Subcutaneous adipose tissue (tissue), 4 donors: ENCODE measurements around the gene CFAP141. TPM values are rescaled to one million over a fixed set of nuclear protein-coding genes. Genes with fewer than 3 reads are reported as not detected.

Source experiments
- CTCF ChIP-seq: fragments of 450-650 bp; IDR thresholded peaks from one replicate; pipeline ENCODE4 v1.5.1; 2016; ENCODE audit warnings: low read depth, mild to moderate bottlenecking, control low read depth, antibody characterized with exemption, moderate library complexity
- total RNA-seq, 4 donors: library from RNA; depleted of rRNA; stranded (reverse); fragments of >200 nt; gene quantifications; one replicate each; pipeline ENCODE4 v1.1.0, GENCODE V29; 2016

CFAP141 gene
- total RNA-seq, 4 donors from 2014 or later: not detected

- TF ChIP-seq CTCF: no peak
These were observed 14.2 kb upstream of the CFAP141 start, which contains the start of gene UBAP2L for GRCh38 chr1:154220071-154220969. Gene UBAP2L, plus strand, starts transcription at chr1:154220955. Its CDS starts 4,169 bp downstream, at chr1:154225124.

- TF ChIP-seq CTCF: no peak
These were observed 13.4 kb upstream of the CFAP141 start for GRCh38 chr1:154219541-154219940.

DNA sequence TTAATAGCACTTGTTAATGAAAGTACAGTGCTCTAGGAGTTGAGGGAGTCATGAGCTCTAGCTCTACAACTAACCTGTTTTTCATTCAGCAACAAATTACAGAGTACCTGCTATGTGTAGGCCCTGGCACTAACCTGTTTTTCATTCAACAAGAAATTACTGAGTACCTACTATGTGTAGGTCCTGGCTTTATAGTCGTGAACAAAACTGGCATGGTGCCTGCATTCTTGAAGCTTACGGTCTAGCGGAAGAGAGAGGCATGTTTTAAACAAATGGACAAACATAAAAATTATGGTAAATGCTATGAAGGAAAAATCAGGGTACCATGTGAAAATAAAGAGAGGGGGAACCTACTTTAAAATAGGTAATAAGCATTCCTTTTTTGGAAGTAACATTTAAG, 12.4 kb upstream of the CFAP141 start:
- no peak for TF ChIP-seq CTCF

DNA sequence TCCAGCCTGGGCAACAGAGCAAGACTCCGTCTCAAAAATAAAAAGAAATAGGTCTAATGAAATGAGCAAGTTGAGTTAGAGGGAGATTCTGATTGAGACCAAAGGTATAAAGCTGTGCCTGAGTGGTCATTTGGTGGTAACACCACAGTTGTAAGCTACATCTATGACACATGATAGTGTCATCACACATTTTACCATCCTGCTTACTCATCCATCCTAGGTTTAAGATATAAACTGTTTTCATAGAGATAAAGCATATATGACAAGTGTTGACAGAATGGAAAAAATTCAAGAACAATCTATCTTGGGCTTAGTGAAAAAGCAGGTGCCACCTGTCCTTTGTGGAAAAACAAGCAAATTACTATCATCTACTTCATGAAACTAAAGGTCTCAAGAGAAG, 7.1 kb upstream of the CFAP141 start:
- TF ChIP-seq CTCF: no peak

GRCh38 chr1:154212083-154212482, 6.0 kb upstream of the CFAP141 start:
- TF ChIP-seq CTCF: no peak

GRCh38 chr1:154208677-154209388, 2.7 kb upstream of the CFAP141 start:
- no peak for TF ChIP-seq CTCF

DNA sequence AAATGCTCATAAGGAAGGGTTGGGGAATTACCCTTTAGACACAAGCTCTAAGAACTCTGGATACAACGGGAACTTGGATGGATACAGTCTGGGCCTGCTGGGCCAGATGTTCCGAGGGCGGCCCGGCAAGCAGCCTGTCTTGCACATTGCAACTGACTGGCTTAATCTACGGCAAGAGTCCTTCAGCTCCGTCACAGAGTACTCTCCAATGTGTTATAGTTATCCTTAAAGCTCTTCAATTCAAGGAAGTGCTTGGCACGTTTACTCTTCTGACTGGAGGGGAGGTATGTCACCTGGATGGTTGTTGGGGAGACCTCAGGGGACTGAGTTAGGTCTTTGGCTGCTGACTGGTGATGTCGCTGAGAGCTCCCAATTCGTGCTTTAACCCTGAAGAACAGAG, 1.1 kb upstream of the CFAP141 start:
- TF ChIP-seq CTCF: no peak
